SK-N-SH (cell line): ENCODE measurements around the gene PYDC1.

Source experiments
- EP300 ChIP-seq, 2 experiments: IDR thresholded peaks; 2 replicates each; pipeline versions ENCODE4 v1.4.0 to v1.6.1; 2012; ENCODE audit warnings: borderline replicate concordance in 1 of 2, low read depth in 1 of 2, low read length in 1 of 2
- GABPA ChIP-seq: IDR thresholded peaks from 2 replicates; pipeline ENCODE4 v1.4.0; 2012; ENCODE audit warnings: low read depth, mild to moderate bottlenecking
- JUND ChIP-seq: IDR thresholded peaks from 2 replicates; pipeline ENCODE4 v1.4.0; 2012
- MAX ChIP-seq: IDR thresholded peaks from 2 replicates; pipeline ENCODE4 v1.4.0; 2012; ENCODE audit warnings: low read depth
- MEF2A ChIP-seq: IDR thresholded peaks from 2 replicates; pipeline ENCODE4 v1.4.0; 2012; ENCODE audit warnings: low read depth, borderline replicate concordance
- MXI1 ChIP-seq: IDR thresholded peaks from 2 replicates; pipeline ENCODE4 v1.6.1; 2012; ENCODE audit warnings: mild to moderate bottlenecking, low read depth, low read length, improper control_type of control experiment
- POLR2AphosphoS5 ChIP-seq: IDR thresholded peaks from 2 replicates; pipeline ENCODE4 v1.6.1; 2012; ENCODE audit warnings: low read depth, low read length
- RFX5 ChIP-seq: IDR thresholded peaks from 2 replicates; pipeline ENCODE4 v1.6.1; 2012; ENCODE audit warnings: mild to moderate bottlenecking, improper control_type of control experiment, low read length
- YY1 ChIP-seq: IDR thresholded peaks from 2 replicates; pipeline ENCODE4 v1.4.0; 2012; ENCODE audit warnings: low read depth, mild to moderate bottlenecking
- TF ChIP-seq, protein P1 (sequence below): fragments of 200-600 bp; sonication (generic); IDR thresholded peaks from 2 replicates; pipeline ENCODE4 v1.6.1; 2017; ENCODE audit warnings: antibody characterized with exemption, mild to moderate bottlenecking, moderate library complexity
- TF ChIP-seq, protein P2 (sequence below): IDR thresholded peaks from 2 replicates; pipeline ENCODE4; 2012

DNA sequence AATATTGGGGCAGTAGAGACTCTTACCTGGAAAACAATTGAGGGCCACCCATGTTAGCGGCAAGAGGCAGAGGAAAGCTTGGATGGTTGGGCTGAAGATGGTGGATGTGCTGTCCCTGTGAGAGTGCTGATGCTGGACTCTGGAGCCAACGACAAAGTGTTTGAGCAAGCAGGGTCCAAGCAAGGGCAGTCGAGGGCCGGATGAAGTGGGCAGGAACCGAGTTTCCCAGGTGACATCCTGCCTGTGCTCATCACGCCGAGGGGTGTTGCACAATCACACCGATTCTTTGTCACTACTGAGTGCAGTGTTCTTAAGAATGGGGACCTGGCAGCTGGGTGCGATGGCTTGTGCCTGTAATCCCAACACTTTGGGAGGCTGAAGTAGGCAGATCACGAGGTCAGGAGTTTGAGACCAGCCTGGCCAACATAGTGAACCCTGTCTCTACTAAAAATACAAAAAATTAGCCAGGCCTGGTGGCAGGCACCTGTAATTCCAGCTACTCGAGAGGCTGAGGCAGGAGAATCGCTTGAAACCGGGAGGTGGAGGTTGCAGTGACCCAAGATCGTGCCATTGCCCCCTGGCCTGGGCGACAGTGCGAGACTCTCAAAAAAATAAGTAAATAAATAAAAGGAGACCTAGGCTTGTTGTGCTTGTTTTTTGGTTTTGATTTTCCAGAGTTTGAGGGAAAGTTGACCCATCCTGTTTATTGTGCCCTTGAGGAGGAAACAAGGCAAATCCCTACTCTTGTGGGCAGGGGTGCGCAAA is 20.4 kb downstream of the PYDC1 start:
- no peak for TF ChIP-seq GABPA
- no peak for TF ChIP-seq MAX
- TF ChIP-seq, protein P1, sequence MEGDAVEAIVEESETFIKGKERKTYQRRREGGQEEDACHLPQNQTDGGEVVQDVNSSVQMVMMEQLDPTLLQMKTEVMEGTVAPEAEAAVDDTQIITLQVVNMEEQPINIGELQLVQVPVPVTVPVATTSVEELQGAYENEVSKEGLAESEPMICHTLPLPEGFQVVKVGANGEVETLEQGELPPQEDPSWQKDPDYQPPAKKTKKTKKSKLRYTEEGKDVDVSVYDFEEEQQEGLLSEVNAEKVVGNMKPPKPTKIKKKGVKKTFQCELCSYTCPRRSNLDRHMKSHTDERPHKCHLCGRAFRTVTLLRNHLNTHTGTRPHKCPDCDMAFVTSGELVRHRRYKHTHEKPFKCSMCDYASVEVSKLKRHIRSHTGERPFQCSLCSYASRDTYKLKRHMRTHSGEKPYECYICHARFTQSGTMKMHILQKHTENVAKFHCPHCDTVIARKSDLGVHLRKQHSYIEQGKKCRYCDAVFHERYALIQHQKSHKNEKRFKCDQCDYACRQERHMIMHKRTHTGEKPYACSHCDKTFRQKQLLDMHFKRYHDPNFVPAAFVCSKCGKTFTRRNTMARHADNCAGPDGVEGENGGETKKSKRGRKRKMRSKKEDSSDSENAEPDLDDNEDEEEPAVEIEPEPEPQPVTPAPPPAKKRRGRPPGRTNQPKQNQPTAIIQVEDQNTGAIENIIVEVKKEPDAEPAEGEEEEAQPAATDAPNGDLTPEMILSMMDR = no peak
- no peak for TF ChIP-seq MEF2A
- TF ChIP-seq POLR2AphosphoS5 = no peak; the same call in 1 of the 2 replicates
- no peak for TF ChIP-seq YY1
- TF ChIP-seq JUND = no peak
- TF ChIP-seq, protein P2, sequence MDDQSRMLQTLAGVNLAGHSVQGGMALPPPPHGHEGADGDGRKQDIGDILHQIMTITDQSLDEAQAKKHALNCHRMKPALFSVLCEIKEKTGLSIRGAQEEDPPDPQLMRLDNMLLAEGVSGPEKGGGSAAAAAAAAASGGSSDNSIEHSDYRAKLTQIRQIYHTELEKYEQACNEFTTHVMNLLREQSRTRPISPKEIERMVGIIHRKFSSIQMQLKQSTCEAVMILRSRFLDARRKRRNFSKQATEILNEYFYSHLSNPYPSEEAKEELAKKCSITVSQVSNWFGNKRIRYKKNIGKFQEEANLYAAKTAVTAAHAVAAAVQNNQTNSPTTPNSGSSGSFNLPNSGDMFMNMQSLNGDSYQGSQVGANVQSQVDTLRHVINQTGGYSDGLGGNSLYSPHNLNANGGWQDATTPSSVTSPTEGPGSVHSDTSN = no peak
- no peak for TF ChIP-seq RFX5
- no peak for TF ChIP-seq EP300 (IDR thresholded peaks at IDR 0.05; ENCODE audit: borderline replicate concordance in 1 of 2, low read depth in 1 of 2, low read length in 1 of 2)
- TF ChIP-seq MXI1 = no peak
